Hepatocyte (in vitro differentiated cells): ENCODE results near the gene CCDC192.

ENCODE experiments used
- CTCF ChIP-seq: fragments of 200-600 bp; sonication (generic); IDR thresholded peaks from 2 replicates; pipeline ENCODE4 v1.5.1; 2016; ENCODE audit warnings: antibody characterized with exemption, mild to moderate bottlenecking; ENCODE audit not compliant: poor library complexity
- EZH2 ChIP-seq: fragments of 200-600 bp; sonication (generic); IDR thresholded peaks from 2 replicates; pipeline ENCODE4 v1.6.1; 2016; ENCODE audit warnings: antibody characterized with exemption, mild to moderate bottlenecking, borderline replicate concordance
- EZH2phosphoT487 ChIP-seq: fragments of 200-600 bp; sonication (generic); IDR thresholded peaks from one replicate; pipeline ENCODE4 v1.6.1; 2018; ENCODE audit warnings: antibody characterized with exemption, mild to moderate bottlenecking, low read depth, moderate library complexity; ENCODE audit not compliant: unreplicated experiment, severe bottlenecking

- TF ChIP-seq CTCF (no peak), EZH2 (no peak), EZH2phosphoT487 (no peak)
Measured at GRCh38 chr5:127796211-127796610, 93.0 kb downstream of the CCDC192 start.
